SH-SY5Y (cell line): ENCODE results near the gene KRT5.

Source experiments
- GATA2 ChIP-seq: IDR thresholded peaks from 2 replicates; pipeline ENCODE4 v1.6.1; 2011; ENCODE audit warnings: mild to moderate bottlenecking, low read depth, low read length
- GATA3 ChIP-seq: IDR thresholded peaks from 2 replicates; pipeline ENCODE4 v1.6.1; 2011; ENCODE audit warnings: low read depth, mild to moderate bottlenecking, low read length, moderate library complexity

DNA sequence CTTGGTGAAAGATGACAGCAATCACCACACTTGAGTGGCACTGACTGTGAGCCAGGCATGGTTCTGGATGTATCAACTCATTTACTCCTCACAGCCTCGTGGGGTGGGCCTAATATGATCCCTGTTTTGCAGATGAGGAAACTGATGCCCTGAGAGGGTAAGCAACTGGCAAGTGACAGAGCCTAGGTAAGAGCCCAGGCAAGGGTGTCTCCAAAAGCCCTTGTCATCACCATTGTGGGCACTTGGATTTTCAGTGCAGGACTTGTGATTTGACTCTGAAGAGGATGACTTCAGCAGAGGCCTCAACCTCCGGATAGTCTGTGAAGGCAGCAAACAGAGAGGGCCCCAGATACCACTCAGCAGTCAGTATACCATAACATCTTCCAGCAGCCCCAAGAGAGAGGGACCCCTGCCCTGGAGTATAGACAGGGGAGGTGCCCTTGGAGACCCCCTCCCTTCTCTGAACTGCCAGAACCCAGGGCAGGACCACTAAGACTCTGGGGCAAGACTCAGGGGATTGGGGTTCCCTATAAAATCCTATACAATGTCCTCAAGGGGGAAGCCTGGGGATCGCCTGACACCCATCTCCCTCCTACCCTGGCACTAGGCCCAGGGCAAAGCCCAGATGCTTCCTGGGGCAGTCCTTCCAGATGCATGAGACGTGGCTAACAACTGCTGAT is 7.1 kb upstream of the KRT5 start:
- TF ChIP-seq GATA2: no peak
- no peak for TF ChIP-seq GATA3
